ENCODE results near the gene CDK14.

- TF ChIP-seq CTCF (IDR thresholded peaks at IDR 0.05) (no peak), POLR2A (IDR thresholded peaks at IDR 0.05) (no peak)
Measured at GRCh38 chr7:90864088-90864487, 268.0 kb downstream of the CDK14 start.
